Esophagus muscularis mucosa (tissue), 4 donors: ENCODE measurements around the gene UBE2N.

Experiments used
- EP300 ChIP-seq: sonication (generic); formaldehyde crosslinking; IDR thresholded peaks from one replicate; pipeline ENCODE4 v1.6.1; 2017; ENCODE audit warnings: antibody characterized with exemption
- POLR2A ChIP-seq: fragments of 450-650 bp; IDR thresholded peaks from one replicate; pipeline ENCODE4 v1.6.1; 2017; ENCODE audit warnings: antibody characterized with exemption, moderate library complexity, mild to moderate bottlenecking, low read depth
- POLR2AphosphoS5 ChIP-seq, 2 donors: sonication (generic); formaldehyde crosslinking; IDR thresholded peaks; one replicate each; pipeline ENCODE4 v1.6.1; 2017; ENCODE audit warnings: antibody characterized with exemption in 2 of 2
- TF ChIP-seq, protein P1 (sequence below), 3 experiments: fragments of 200-600 bp in 2 of 3; fragments of 450-650 bp in 1 of 3; sonication (generic) in 2 of 3; IDR thresholded peaks; one replicate each; pipeline ENCODE4 v1.5.1; 2017 to 2019; ENCODE audit warnings: antibody characterized with exemption in 3 of 3, mild to moderate bottlenecking in 2 of 3, moderate library complexity in 1 of 3

DNA sequence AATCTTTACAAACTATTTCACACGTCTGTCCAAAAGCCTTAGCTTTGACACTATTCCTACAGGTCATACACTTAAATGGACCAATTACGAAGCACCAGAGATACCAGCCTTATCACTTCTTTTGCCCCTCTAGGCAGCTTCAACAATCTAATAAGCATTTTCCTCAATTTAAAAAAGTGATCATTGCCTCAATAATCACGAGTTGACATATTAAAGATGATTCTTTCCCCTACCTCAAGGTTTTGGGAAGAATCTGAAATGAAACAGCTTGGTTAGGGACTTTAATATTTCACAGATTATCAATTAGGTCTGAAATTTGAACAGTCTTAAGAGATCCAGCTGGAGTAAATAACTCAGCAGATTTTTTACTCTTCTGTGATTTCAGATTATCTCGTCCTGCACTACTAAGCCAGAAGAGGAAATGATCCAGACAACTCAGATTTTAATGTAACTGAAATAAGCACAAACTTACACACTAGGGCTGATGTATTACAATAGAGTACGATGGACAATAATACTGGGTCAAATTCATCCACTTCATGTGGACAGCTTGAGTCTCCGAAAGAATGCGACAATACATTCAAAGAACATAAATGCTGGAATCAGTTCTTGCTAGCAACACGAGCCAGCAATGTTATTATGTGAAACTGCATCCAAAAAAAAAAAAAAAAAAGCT is 15.9 kb downstream of the UBE2N start:
- TF ChIP-seq, protein P1, sequence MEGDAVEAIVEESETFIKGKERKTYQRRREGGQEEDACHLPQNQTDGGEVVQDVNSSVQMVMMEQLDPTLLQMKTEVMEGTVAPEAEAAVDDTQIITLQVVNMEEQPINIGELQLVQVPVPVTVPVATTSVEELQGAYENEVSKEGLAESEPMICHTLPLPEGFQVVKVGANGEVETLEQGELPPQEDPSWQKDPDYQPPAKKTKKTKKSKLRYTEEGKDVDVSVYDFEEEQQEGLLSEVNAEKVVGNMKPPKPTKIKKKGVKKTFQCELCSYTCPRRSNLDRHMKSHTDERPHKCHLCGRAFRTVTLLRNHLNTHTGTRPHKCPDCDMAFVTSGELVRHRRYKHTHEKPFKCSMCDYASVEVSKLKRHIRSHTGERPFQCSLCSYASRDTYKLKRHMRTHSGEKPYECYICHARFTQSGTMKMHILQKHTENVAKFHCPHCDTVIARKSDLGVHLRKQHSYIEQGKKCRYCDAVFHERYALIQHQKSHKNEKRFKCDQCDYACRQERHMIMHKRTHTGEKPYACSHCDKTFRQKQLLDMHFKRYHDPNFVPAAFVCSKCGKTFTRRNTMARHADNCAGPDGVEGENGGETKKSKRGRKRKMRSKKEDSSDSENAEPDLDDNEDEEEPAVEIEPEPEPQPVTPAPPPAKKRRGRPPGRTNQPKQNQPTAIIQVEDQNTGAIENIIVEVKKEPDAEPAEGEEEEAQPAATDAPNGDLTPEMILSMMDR (IDR thresholded peaks at IDR 0.05) = no peak
- TF ChIP-seq POLR2A (no peak), POLR2AphosphoS5 (IDR thresholded peaks at IDR 0.05) (no peak), EP300 (no peak)
